Anterior cingulate cortex (tissue), 58 donors: ENCODE data around the gene HES1.
"Not testable (repeated sequence)": the region's sequence is repeated elsewhere in the genome, so short reads cannot be mapped to it uniquely, and the experiment has no call there.

ENCODE experiments used
- DNase-seq, 58 donors: peaks; one replicate each; lab custom pipeline; 2025; lab: John Stamatoyannopoulos, UW

The HES1 gene

DNA sequence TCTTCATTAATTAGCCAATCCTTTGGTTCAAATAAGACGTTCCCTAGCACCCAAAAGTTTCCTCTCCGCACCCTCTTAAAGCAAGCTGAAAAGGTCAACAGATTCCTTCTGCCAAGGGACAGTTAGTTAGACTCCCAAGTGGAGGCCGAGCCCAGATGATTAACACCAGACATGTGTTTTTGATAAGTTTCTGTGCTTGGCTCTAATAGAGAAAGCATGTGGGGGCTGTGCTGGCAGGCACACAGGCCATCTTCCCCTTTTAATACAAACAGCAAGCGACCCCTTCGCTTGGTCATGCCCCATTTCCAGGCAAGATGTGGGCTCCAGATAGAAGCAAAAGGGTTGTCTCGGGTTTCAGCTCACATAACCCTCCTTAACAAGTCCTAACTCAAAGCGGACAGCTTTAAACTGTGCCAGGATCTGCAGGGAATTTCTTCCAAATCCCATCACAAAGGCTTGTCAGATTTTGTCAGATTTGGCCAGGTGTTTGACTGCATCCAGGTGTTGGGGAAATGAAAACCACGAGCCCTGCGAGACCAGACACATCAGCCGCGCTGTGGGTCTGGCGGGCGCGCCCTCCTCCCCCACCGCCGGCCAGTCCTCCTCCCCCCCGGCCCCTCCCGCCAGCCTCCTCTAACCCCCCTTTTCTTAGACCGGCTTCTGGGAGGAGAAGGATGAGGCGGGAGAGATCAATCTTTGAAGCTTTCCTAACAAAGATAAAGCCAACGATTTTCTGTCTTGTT, 3.3 kb downstream of the HES1 start:
- DNase-seq: peak in 2 of 58 donors; percentile 7 to 15

GRCh38 chr3:194139814-194140391, 4.0 kb downstream of the HES1 start:
- no peak for DNase-seq

DNA sequence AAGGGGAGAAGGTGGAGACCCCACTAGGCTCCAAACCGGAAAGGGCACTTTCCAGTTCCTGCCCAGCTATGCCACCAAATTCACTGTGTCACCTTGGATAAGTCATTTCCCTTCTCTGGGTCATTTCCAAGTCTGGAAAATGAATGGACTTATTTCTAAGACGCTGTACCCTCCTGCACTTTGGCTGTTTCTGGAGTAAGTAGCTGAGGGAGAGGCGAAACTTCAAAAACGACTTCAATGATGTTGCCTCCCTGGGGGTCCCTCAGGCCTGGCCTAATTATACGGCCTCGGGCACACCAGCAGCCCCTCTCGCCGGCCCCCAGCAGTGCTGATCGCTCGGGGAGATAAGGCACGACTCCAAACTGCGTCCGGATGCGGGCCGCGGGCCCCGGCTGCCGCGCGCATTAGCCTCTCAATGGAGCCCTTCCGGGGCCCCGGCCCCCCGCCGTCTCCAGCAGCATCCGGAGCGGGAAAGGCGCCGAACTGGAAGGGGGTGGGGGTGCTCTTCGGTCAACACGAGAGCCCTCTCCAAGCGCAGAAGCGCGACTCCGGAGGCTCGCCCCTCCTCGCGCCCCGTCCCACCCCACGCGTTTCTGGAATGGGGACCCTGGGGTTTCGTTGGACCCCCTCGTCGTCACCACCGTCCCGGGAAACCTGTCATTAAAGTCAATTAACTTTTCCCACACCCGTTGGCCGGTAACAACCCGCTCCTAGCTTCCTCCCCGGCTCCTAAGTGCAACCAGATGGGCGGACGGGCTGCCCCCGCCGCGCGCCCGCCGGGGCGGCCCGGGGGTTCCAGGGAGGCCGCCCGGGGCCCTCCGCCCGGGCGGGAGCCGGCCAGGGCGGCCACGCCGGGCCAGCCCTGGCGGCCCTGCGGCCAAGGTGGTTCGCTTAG, 4.8 kb downstream of the HES1 start:
- DNase-seq: peak in 12 of 58 donors; percentile 27 to 59 (median 49)

- peak in 54 of 58 donors; percentile 37 to 90 (median 77) for DNase-seq
Observed at GRCh38 chr3:194141415-194142155, 5.6 kb downstream of the HES1 start.

DNA sequence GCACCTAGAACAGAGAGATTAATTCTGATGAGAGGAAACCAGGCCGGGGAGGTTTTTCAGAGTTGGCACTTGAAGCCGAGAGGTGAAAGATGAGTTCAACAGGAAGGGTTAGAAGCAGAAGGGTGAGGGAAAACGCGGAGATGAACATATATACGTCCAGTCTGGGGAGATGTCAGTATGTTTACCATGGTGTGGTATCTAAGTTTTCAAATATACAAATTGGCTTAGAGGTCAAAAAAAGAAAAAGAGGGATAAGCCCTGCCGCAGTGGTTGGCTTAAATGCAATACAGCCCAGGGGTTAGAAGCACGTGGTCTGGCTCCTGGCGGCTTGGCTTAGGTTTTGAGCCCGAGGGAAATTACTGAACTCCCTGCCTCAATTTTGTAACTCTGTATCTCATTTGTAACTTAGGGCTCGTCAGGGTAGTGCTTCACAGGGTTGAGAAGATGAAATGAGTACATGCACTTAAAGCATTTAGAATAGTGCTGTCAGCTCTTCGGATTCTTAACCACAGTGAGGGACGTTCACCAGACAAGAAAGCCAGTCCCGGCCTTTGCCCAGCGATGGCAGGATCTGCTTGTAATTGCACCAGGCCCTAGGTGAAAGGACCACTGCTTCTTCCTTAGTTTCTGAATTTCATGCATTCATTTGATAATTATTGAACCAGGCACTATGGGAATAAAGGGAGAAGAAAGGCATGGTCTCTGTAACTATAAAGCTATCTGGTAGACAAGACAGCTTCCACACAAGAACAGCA, 6.4 kb downstream of the HES1 start:
- peak in 1 of 58 donors; percentile 9 for DNase-seq

DNA sequence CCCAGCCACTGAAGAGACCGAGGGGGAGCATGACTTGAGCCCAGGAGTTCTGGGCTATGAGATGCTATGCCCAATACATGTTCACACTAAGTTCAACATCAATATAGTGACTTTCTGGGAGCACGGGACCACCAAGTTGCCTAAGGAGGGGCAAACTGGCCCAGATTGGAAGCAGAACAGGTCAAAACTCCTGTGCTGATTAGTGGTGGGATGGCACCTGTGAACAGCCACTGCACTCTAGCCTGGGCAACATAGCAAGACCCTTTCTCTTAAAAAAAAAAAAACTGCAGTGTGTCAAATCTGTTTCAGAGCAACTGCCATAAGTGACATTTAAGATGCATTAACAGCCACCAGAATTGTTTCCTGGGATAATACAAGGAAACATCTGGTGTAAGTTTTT, 9.8 kb downstream of the HES1 start:
- DNase-seq: no peak

- DNase-seq: no peak
Observed at GRCh38 chr3:194147679-194148078, 11.7 kb downstream of the HES1 start.

- DNase-seq: peak in 24 of 58 donors; percentile 4 to 58 (median 30)
Observed at GRCh38 chr3:194148383-194148782, 12.4 kb downstream of the HES1 start.

DNA sequence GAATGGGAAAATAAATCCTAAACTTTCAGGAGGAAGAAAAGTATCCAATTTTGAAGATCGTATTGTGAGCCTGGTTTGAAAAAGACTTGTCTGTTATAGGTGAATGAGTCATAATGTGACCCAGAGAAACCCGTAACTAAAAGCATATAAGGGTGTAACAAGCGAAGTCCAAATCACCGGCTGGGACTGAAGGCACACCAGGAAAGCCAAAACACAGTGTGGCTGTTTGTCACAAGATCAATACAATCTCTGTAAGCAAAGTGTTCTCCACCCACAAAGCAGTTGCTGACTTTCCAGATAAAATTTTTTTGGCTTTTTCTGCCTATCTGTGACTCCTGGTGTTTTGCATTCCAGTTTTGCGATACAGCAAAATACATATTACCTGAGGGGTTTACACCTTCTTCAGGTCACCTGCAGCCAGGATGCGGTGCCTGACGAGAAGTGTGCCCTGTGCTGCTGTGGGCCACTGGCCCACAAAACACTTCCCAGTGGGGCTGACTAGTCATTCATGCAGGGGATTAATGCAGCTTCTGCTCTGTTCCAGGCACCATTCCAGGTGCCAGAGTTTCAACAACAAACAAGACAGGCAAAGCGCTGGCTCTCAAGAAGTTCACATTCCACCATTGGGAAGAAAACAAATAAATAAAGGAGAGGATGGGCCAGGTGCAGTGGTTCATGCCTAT, 14.4 kb downstream of the HES1 start:
- no peak for DNase-seq

GRCh38 chr3:194150935-194151302, 15.0 kb downstream of the HES1 start:
- DNase-seq: not testable (repeated sequence)

GRCh38 chr3:194154346-194154745, 18.4 kb downstream of the HES1 start:
- no peak for DNase-seq

GRCh38 chr3:194156095-194156494, 20.1 kb downstream of the HES1 start:
- DNase-seq: no peak

GRCh38 chr3:194158942-194159439, 23.0 kb downstream of the HES1 start:
- no peak for DNase-seq

- no peak for DNase-seq
Observed at GRCh38 chr3:194160158-194160557, 24.2 kb downstream of the HES1 start.

- peak in 4 of 58 donors; percentile 14 to 46 (median 24) for DNase-seq
Observed at GRCh38 chr3:194161131-194162045, 25.4 kb downstream of the HES1 start.

DNA sequence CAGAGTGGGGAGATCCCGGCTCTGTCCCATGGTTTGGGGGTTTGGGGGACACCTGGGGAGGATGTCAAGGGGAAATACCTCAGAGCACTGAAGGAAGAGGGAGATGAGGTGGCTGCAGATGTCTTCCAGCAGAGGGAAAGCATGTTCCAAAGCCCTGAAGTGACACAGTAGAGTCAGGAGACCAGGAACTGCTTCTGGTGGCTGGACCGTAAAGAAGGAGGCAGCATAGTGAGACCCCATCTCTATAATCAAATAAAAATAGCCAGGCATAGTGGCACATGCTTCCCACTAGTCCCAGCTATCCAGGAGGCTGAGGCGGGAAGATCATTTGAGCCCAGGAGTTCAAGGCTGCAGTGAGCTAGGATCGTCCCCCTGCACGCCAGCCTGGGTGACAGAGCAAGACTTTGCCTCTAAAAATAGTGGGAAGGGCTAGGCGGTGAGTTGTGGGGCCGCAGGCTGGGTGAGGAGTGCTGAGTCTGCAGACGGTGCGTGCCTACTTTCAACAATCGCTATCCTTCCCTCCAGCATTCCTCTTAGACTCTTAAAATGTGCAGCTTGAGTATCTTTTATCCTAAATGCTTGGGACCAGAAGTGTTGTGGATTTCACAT, 26.2 kb downstream of the HES1 start:
- DNase-seq: no peak

DNA sequence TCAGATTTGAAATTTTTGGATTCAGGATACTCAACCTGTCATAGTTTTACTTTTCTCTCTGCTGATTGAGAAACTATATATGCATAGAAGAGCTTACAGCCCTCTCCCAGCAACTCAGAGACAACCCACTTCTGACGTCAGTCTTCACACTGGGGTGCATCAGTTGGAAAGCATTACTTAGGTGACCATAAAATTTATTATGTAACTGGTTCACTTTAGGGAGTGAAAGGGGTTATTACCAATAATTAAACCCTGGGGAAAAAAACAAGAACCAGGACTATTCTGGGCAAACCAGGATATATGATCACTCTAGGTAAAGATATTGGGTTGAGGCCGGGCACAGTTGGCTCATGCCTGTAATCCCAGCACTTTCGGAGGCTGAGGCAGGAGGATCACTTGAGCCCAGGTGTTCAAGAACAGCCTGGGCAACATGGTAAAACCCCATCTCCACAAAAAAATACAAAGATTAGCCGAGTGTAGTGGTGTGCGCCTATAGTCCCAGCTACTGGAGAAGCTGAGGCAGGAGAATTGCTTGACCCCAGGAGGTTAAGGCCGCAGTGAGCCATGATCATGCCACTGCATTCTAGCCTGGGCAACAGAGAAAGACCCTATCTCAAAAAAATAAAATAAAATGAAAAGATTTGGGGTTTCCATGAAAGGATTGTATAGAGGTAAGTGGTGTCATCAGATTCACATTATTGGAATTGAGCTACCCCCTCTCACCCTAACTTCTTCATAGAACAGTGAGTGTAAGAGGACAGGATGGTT, 27.1 kb downstream of the HES1 start:
- DNase-seq: no peak
